B cell (primary cell): Measurements from ENCODE around the gene EMX1. TPM values are rescaled to one million over a fixed set of nuclear protein-coding genes. Genes with fewer than 3 reads are reported as not detected.

Experiments used
- ATAC-seq: fragments of 200-7000 bp; cut with Tn5 transposase; one replicate; pipeline ENCODE4 v1.10.0; 2021; ENCODE audit warnings: low read depth, mild to moderate bottlenecking, moderate number of reproducible peaks, moderate library complexity
- CTCF ChIA-PET: fragments of 350-600 bp; sonication (Branson Sonifier 250); formaldehyde crosslinking; loops from one replicate; lab custom pipeline; 2021; ENCODE audit warnings: antibody characterized with exemption, inconsistent platforms; lab: Charles Lee
- POLR2A ChIA-PET: fragments of 350-600 bp; sonication (Branson Sonifier 250); formaldehyde crosslinking; loops from one replicate; lab custom pipeline; 2021; ENCODE audit warnings: antibody characterized with exemption; lab: Charles Lee
- DNase-seq: peaks from one replicate; pipeline ENCODE4 v3.0.0; 2013
- H2AFZ ChIP-seq: 2 replicates; pipeline ENCODE4 v1.6.1; 2012; ENCODE audit warnings: mild to moderate bottlenecking, low read depth, low read length; ENCODE audit not compliant: insufficient read depth, poor library complexity, severe bottlenecking
- H3K27ac ChIP-seq, 2 donors: 1 replicate in 1 of 2; 2 replicates in 1 of 2; pipeline ENCODE4 v1.5.1; 2012 to 2013; ENCODE audit warnings: low read length in 2 of 2, mild to moderate bottlenecking in 2 of 2, moderate library complexity in 1 of 2
- H3K27me3 ChIP-seq, 4 experiments: fragments of 200-600 bp in 1 of 4; sonication (generic) in 1 of 4; replicated peaks in 1 of 4; 1 replicate in 2 of 4; 2 replicates in 2 of 4; pipeline versions ENCODE4 v1.6.1 to v1.7.0; 2013 to 2016; ENCODE audit warnings: low read length in 3 of 4, mild to moderate bottlenecking in 2 of 4, mixed read lengths in 1 of 4, moderate library complexity in 1 of 4; ENCODE audit not compliant: insufficient read depth in 4 of 4, control insufficient read depth in 3 of 4; ENCODE audit errors: control extremely low read depth in 1 of 4
- H3K36me3 ChIP-seq, 2 experiments: replicated peaks in 1 of 2; 1 replicate in 1 of 2; 2 replicates in 1 of 2; pipeline versions ENCODE4 v1.6.1 to v1.7.1; 2013; ENCODE audit warnings: low read length in 1 of 2; ENCODE audit not compliant: insufficient read depth in 2 of 2, control insufficient read depth in 1 of 2; ENCODE audit errors: control extremely low read depth in 1 of 2, extremely low read depth in 1 of 2
- H3K4me1 ChIP-seq, 2 donors: fragments of 200-600 bp in 1 of 2; sonication (generic) in 1 of 2; 1 replicate in 1 of 2; 2 replicates in 1 of 2; pipeline versions ENCODE4 v1.5.1 to v1.6.1; 2013 to 2017; ENCODE audit warnings: low read length in 2 of 2; ENCODE audit not compliant: control insufficient read depth in 2 of 2, insufficient read depth in 2 of 2
- H3K4me2 ChIP-seq: replicated peaks from 2 replicates; pipeline ENCODE3; 2012; ENCODE audit warnings: mild to moderate bottlenecking, low read depth, low read length; ENCODE audit not compliant: poor library complexity, severe bottlenecking
- H3K4me3 ChIP-seq, 5 experiments: fragments of 200-600 bp in 1 of 5; sonication (generic) in 1 of 5; 1 replicate in 3 of 5; 2 replicates in 2 of 5; pipeline versions ENCODE4 v1.5.1 to v1.7.0; 2011 to 2016; ENCODE audit warnings: low read length in 4 of 5, mild to moderate bottlenecking in 4 of 5, low read depth in 2 of 5, control low read depth in 1 of 5, moderate library complexity in 1 of 5; ENCODE audit not compliant: insufficient read depth in 1 of 5; ENCODE audit errors: control extremely low read depth in 1 of 5, extremely low read depth in 1 of 5
- H3K79me2 ChIP-seq: fragments of 200-600 bp; sonication (generic); one replicate; pipeline ENCODE4 v1.6.0; 2016; ENCODE audit warnings: low read length; ENCODE audit not compliant: control insufficient read depth, insufficient read depth
- H3K9ac ChIP-seq: fragments of 200-600 bp; sonication (generic); 2 replicates; pipeline ENCODE4 v1.6.1; 2017; ENCODE audit warnings: mild to moderate bottlenecking, low read length, moderate library complexity
- H3K9me3 ChIP-seq, 3 donors: one replicate each; pipeline versions ENCODE4 v1.6.1 to v1.7.1; 2013; ENCODE audit warnings: low read length in 2 of 3; ENCODE audit not compliant: control insufficient read depth in 2 of 3, insufficient read depth in 1 of 3; ENCODE audit errors: control extremely low read depth in 1 of 3
- H4K20me1 ChIP-seq: 2 replicates; pipeline ENCODE4 v1.6.0; 2012; ENCODE audit warnings: mild to moderate bottlenecking, low read length; ENCODE audit not compliant: insufficient read depth, control insufficient read depth, poor library complexity, severe bottlenecking
- H3K27ac Mint-ChIP-seq: one replicate; pipeline ENCODE4 v1.8.0; 2021; ENCODE audit warnings: mixed read lengths
- H3K27me3 Mint-ChIP-seq: one replicate; pipeline ENCODE4 v1.8.0; 2021; ENCODE audit warnings: mixed read lengths
- H3K4me1 Mint-ChIP-seq: one replicate; pipeline ENCODE4 v1.8.0; 2021; ENCODE audit warnings: mixed read lengths
- H3K4me3 Mint-ChIP-seq: one replicate; pipeline ENCODE4 v1.8.0; 2021; ENCODE audit warnings: mixed read lengths
- H3K9me3 Mint-ChIP-seq: one replicate; pipeline ENCODE4 v1.8.0; 2022; ENCODE audit warnings: mixed read lengths; ENCODE audit not compliant: insufficient read depth
- CTCF ChIP-seq: fragments of 200-600 bp; IDR thresholded peaks from one replicate; pipeline ENCODE4 v1.8.0; 2022; ENCODE audit warnings: antibody characterized with exemption, mild to moderate bottlenecking
- EZH2 ChIP-seq: IDR thresholded peaks from 2 replicates; pipeline ENCODE4 v1.6.1; 2012; ENCODE audit warnings: borderline replicate concordance, low read depth, mild to moderate bottlenecking, moderate library complexity, low read length; ENCODE audit not compliant: insufficient read depth, poor library complexity, severe bottlenecking
- WGBS: methylation state at CpG from one replicate; pipeline ENCODE4 v1.1.5; 2013; ENCODE audit warnings: missing lambda C conversion rate; ENCODE audit not compliant: insufficient coverage; 5-methylcytosine and 5-hydroxymethylcytosine counted together
- intact Hi-C: fragments of 100-400 bp; cut with micrococcal nuclease; formaldehyde crosslinking; loops from one replicate; pipeline ENCODE4 v1.10.0; 2022
- polyA plus RNA-seq: library from polyadenylated mRNA; depleted of rRNA; stranded (reverse); fragments of >200 nt; gene quantifications from 2 replicates; pipeline ENCODE4 v1.2.3, GENCODE V29; 2012
- total RNA-seq, 2 donors: library from RNA; stranded (reverse); fragments of 120-200 nt in 1 of 2; gene quantifications; 1 replicate in 1 of 2; 2 replicates in 1 of 2; pipeline versions ENCODE4 v1.2.3 to v1.2.4, GENCODE V29; 2013 to 2022

The EMX1 gene
- total and polyA plus RNA-seq, 2 donors (not counting 1 experiment from before 2014, with no cell fraction given), result not detected

GRCh38 chr2:72923833-72924352 lies 6.6 kb downstream of the EMX1 start:
- no peak for TF ChIP-seq CTCF
- TF ChIP-seq EZH2, result no peak
- intact Hi-C loops, result no loop called here
- Histone ChIP-seq H3K9me3 (peaks cover 0 to 36% (median 0%) of the 10 kb centered on the region in 3 donors), H3K4me2 (peak overlapping the region; percentile 23), H3K4me3 (no peak overlapping the region), H3K36me3 (no peaks in the 10 kb centered on the region), H4K20me1 (no peaks in the 10 kb centered on the region), H2AFZ (no peak overlapping the region), H3K79me2 (no peaks in the 10 kb centered on the region), H3K27ac (no peak overlapping the region), H3K4me1 (peaks cover 32 to 50% of the 10 kb centered on the region in 2 donors), H3K27me3 (peaks cover 0 to 84% (median 81%) of the 10 kb centered on the region in 4 experiments), H3K9ac (no peak overlapping the region)
- H3K4me1 Mint-ChIP-seq, result peaks cover 16% of the 10 kb centered on the region
- ATAC-seq (no peak), DNase-seq (peak; percentile 29)
- 7% methylated on average over 35 of the region's 36 CpGs for WGBS
- H3K4me3 Mint-ChIP-seq, result no peak overlapping the region
- H3K27ac Mint-ChIP-seq, result no peak overlapping the region
- ChIA-PET POLR2A (no interaction called here), CTCF (no interaction called here)
- peaks cover 52% of the 10 kb centered on the region for H3K27me3 Mint-ChIP-seq
- H3K9me3 Mint-ChIP-seq, result no peaks in the 10 kb centered on the region

- Histone ChIP-seq H3K27me3 (peaks cover 0 to 82% (median 76%) of the 10 kb centered on the region in 4 experiments), H3K9me3 (peaks cover 0 to 35% (median 0%) of the 10 kb centered on the region in 3 donors), H4K20me1 (no peaks in the 10 kb centered on the region), H3K27ac (no peak overlapping the region), H3K79me2 (no peaks in the 10 kb centered on the region), H3K4me1 (peaks cover 31 to 46% of the 10 kb centered on the region in 2 donors), H2AFZ (no peak overlapping the region), H3K9ac (no peak overlapping the region), H3K4me2 (peak overlapping the region; percentile 23), H3K36me3 (no peaks in the 10 kb centered on the region), H3K4me3 (no peak overlapping the region)
- Mint-ChIP-seq H3K4me3 (no peak overlapping the region), H3K9me3 (no peaks in the 10 kb centered on the region), H3K4me1 (peaks cover 12% of the 10 kb centered on the region), H3K27ac (no peak overlapping the region), H3K27me3 (peaks cover 45% of the 10 kb centered on the region)
- ATAC-seq (no peak), DNase-seq (peak; percentile 27)
- ChIA-PET CTCF (interaction anchor here (0.6 kb wide), 1 partner anchor 15 kb away, joined by 3 read pairs; no protein-coding TSS in a partner anchor), POLR2A (no interaction called here)
- intact Hi-C loops, result no loop called here
- TF ChIP-seq EZH2, result no peak
- TF ChIP-seq CTCF, result no peak
- 4% methylated on average over 61 of the region's 61 CpGs for WGBS
These were observed 7.3 kb downstream of the EMX1 start for GRCh38 chr2:72924353-72925240.
